ENCODE results near the gene CFAP97. TPM values are rescaled to one million over a fixed set of nuclear protein-coding genes. Genes with fewer than 3 reads are reported as not detected.
A peak's percentile ranks its signal among the peaks of the same experiment; 100 is the strongest.

CFAP97 gene
- total and polyA plus RNA-seq, 5 donors from 2014 or later: 28.3 to 87.1 (median 77.9) TPM

DNA sequence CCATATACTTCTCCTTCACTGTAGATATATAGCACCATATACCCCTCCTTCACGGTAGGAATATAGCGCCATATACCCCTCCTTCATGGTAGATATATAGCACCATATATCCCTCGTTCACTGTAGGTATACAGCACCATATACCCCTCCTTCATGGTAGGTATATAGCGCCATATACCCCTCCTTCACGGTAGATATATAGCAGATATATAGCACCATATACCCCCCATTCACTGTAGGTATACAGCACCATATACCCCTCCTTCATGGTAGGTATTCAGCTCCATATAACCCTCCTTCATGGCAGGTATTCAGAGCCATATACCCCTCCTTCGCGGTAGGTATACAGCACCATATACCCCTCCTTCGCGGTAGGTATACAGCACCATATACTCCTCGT, 18.1 kb upstream of the CFAP97 start:
- no peak for ATAC-seq (ENCODE audit: low read depth in 2 of 2)
- no peak overlapping the region for H3K27ac Mint-ChIP-seq
- H3K4me3 Mint-ChIP-seq: no peak overlapping the region

DNA sequence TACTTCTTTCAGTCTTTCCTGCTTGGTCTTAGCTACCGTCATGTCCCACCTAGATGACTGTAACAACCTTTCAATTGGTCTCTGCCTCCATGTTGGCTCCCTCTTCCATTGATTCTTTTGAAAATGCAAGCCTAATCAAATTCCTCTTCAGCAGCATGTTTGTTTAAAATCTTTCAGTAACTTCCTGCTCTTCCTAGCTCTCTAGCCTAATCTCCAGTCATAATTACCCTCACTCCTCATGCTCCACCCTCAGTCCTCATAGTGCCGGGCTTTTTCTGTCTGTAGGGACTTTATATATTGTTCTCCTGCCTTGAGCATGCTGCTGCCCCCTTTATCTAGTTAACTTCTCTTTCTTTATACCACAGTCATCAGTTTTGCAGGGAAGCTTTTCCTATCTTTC, 17.7 kb upstream of the CFAP97 start:
- H3K36me3 ChIP-seq (ENCODE audit: control insufficient read depth, insufficient read depth, low read length): no peaks in the 10 kb centered on the region
- H3K4me1 Mint-ChIP-seq: peaks cover 14 to 43% (median 31%) of the 10 kb centered on the region in 4 donors
- peaks cover 0 to 2% (median 0%) of the 10 kb centered on the region in 7 donors for H3K9me3 Mint-ChIP-seq
- ATAC-seq (ENCODE audit: low read depth in 2 of 2): no peak
- no peaks in the 10 kb centered on the region for H3K27me3 ChIP-seq (ENCODE audit: control insufficient read depth, insufficient read depth, low read length)
- peak overlapping the region in 1 of 3 donors; percentile 1 for H3K27ac Mint-ChIP-seq
- no peak overlapping the region for H3K4me3 Mint-ChIP-seq
- peaks cover 13% of the 10 kb centered on the region for H3K36me3 Mint-ChIP-seq
- H3K9me3 ChIP-seq (ENCODE audit: control insufficient read depth in 2 of 2, low read length in 2 of 2): no peaks in the 10 kb centered on the region
- H3K27ac ChIP-seq (ENCODE audit: insufficient read depth, low read length, poor library complexity, severe bottlenecking): no peak overlapping the region
- no peak for DNase-seq
- no peaks in the 10 kb centered on the region for H3K27me3 Mint-ChIP-seq
- H3K4me1 ChIP-seq (ENCODE audit: control insufficient read depth, insufficient read depth, low read length, poor library complexity, severe bottlenecking): no peaks in the 10 kb centered on the region
- no peak overlapping the region for H3K4me3 ChIP-seq (ENCODE audit: low read depth, low read length)

More for the DNA sequence above, 18.1 kb upstream of the CFAP97 start:
- Histone ChIP-seq H3K9me3 (ENCODE audit: control insufficient read depth in 2 of 2, low read length in 2 of 2) (no peaks in the 10 kb centered on the region), H3K4me1 (ENCODE audit: control insufficient read depth, insufficient read depth, low read length, poor library complexity, severe bottlenecking) (no peaks in the 10 kb centered on the region), H3K27ac (ENCODE audit: insufficient read depth, low read length, poor library complexity, severe bottlenecking) (no peak overlapping the region), H3K27me3 (ENCODE audit: control insufficient read depth, insufficient read depth, low read length) (no peaks in the 10 kb centered on the region), H3K4me3 (ENCODE audit: low read depth, low read length) (no peak overlapping the region), H3K36me3 (ENCODE audit: control insufficient read depth, insufficient read depth, low read length) (no peaks in the 10 kb centered on the region)
- Mint-ChIP-seq H3K4me1 (peaks cover 14 to 38% (median 28%) of the 10 kb centered on the region in 4 donors), H3K36me3 (peaks cover 13% of the 10 kb centered on the region), H3K9me3 (peaks cover 0 to 2% (median 0%) of the 10 kb centered on the region in 7 donors), H3K27me3 (no peaks in the 10 kb centered on the region)
- no peak for DNase-seq

DNA sequence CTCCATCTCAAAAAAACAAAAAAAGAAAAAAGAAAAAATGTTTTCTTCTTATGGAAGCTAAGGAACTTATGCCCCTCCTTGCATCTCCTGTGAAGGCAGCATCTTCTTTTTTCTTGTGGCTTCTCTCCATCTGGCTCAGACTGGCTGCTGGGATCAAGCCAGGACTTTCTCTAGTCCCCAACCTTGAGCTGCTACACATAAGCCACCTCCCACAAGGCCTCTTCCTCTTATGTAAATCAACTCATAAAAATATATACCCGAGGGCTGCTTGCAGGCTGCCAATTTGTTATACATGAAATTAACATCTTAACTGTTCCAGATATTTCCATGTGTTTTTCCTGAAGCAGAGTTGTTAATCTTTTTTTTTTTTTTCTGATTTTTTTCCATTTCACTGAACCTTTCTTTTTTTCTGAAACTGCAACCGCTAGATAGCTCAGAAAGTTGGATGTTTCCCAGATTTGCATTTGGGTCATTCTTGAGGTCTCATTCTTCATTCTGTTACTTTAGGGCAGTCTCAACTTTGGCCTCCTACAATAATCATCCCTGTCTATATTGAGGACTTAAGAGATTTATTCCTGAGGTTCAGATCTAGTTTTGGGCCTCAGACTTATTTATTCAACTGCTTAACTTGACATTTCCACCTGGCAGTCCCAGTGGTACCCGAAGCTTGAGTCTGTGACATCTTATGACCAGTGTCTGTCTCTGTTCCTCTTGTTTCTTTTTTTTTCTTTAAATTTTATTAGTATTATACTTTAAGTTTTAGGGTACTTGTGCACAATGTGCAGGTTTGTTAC, 15.9 kb upstream of the CFAP97 start:
- H3K27ac Mint-ChIP-seq: peak overlapping the region in 2 of 3 donors; percentile 20 to 41
- peaks cover 15 to 43% (median 29%) of the 10 kb centered on the region in 4 donors for H3K4me1 Mint-ChIP-seq
- no peak for ATAC-seq (ENCODE audit: low read depth in 2 of 2)

DNA sequence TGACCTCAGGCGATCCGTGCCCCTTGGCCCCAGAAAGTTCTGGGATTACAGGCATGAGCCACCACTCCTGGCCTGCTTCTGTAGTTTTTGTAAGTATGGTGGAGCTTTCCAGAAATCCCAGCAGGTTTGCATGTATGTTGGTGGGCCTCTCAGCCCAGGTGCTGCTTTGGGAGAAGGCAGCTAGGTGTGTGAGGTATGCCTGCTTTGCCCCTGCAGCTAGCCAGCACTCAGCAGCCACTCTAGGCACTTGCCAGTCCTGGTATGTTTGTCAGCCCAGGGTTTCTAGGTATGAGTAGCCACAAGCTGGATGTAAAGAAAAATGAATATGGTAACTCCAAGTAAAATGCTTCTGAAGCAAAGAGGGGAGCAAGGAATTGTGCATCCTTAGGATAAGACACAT, 14.5 kb upstream of the CFAP97 start:
- no peaks in the 10 kb centered on the region for H3K27me3 Mint-ChIP-seq
- Histone ChIP-seq H3K9me3 (ENCODE audit: control insufficient read depth in 2 of 2, low read length in 2 of 2) (no peaks in the 10 kb centered on the region), H3K4me3 (ENCODE audit: low read depth, low read length) (no peak overlapping the region), H3K4me1 (ENCODE audit: control insufficient read depth, insufficient read depth, low read length, poor library complexity, severe bottlenecking) (no peaks in the 10 kb centered on the region), H3K27ac (ENCODE audit: insufficient read depth, low read length, poor library complexity, severe bottlenecking) (no peak overlapping the region), H3K36me3 (ENCODE audit: control insufficient read depth, insufficient read depth, low read length) (no peaks in the 10 kb centered on the region), H3K27me3 (ENCODE audit: control insufficient read depth, insufficient read depth, low read length) (no peaks in the 10 kb centered on the region)
- H3K27ac Mint-ChIP-seq: no peak overlapping the region
- H3K9me3 Mint-ChIP-seq: peaks cover 0 to 2% (median 0%) of the 10 kb centered on the region in 7 donors
- H3K4me3 Mint-ChIP-seq: no peak overlapping the region
- H3K36me3 Mint-ChIP-seq: peaks cover 13% of the 10 kb centered on the region
- no peak for DNase-seq
- H3K4me1 Mint-ChIP-seq: peaks cover 16 to 54% (median 37%) of the 10 kb centered on the region in 4 donors
- no peak for ATAC-seq (ENCODE audit: low read depth in 2 of 2)

More for the DNA sequence above, 15.9 kb upstream of the CFAP97 start:
- DNase-seq: peak in 1 of 3 donors; percentile 16
- H3K27me3 ChIP-seq (ENCODE audit: control insufficient read depth, insufficient read depth, low read length): no peaks in the 10 kb centered on the region
- Mint-ChIP-seq H3K27me3 (no peaks in the 10 kb centered on the region), H3K4me3 (peak overlapping the region in 1 of 4 donors; percentile 4), H3K36me3 (peaks cover 13% of the 10 kb centered on the region), H3K9me3 (peaks cover 0 to 2% (median 0%) of the 10 kb centered on the region in 7 donors)
- H3K4me3 ChIP-seq (ENCODE audit: low read depth, low read length): no peak overlapping the region
- H3K4me1 ChIP-seq (ENCODE audit: control insufficient read depth, insufficient read depth, low read length, poor library complexity, severe bottlenecking): no peaks in the 10 kb centered on the region
- no peaks in the 10 kb centered on the region for H3K36me3 ChIP-seq (ENCODE audit: control insufficient read depth, insufficient read depth, low read length)
- no peaks in the 10 kb centered on the region for H3K9me3 ChIP-seq (ENCODE audit: control insufficient read depth in 2 of 2, low read length in 2 of 2)
- no peak overlapping the region for H3K27ac ChIP-seq (ENCODE audit: insufficient read depth, low read length, poor library complexity, severe bottlenecking)

DNA sequence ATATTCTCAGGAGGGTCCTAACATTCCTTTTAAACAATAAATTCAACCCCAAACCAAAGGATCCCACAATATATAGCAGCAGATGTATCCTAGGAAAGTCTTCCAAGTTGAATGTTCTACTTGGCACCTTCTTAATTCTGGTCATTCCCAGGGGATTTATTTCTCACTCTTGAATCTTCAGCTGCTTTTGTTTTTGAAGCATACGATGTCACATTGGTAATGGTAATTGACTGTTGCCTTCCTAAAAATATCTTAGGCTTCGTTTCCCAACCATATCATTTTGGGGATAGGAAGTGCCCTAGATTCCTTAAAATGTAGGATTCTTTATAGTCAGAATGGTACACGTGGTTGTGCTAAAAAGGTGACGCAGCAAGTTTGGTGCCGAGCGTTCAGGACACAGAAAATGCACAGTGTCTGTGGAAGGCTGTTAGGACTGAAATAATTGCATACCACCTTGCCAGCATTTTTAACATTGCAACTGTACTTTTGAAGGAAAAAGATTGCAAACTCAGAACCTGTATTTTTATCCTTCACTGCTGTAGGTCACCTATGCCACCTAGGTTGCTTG, 13.7 kb upstream of the CFAP97 start:
- Histone ChIP-seq H3K27me3 (ENCODE audit: control insufficient read depth, insufficient read depth, low read length) (no peaks in the 10 kb centered on the region), H3K36me3 (ENCODE audit: control insufficient read depth, insufficient read depth, low read length) (no peaks in the 10 kb centered on the region), H3K27ac (ENCODE audit: insufficient read depth, low read length, poor library complexity, severe bottlenecking) (no peak overlapping the region), H3K4me3 (ENCODE audit: low read depth, low read length) (no peak overlapping the region), H3K9me3 (ENCODE audit: control insufficient read depth in 2 of 2, low read length in 2 of 2) (no peaks in the 10 kb centered on the region), H3K4me1 (ENCODE audit: control insufficient read depth, insufficient read depth, low read length, poor library complexity, severe bottlenecking) (no peaks in the 10 kb centered on the region)
- Mint-ChIP-seq H3K4me3 (no peak overlapping the region), H3K27me3 (no peaks in the 10 kb centered on the region), H3K4me1 (peaks cover 21 to 60% (median 42%) of the 10 kb centered on the region in 4 donors), H3K9me3 (peaks cover 0 to under 1% (median 0%) of the 10 kb centered on the region in 7 donors), H3K36me3 (peaks cover 11% of the 10 kb centered on the region), H3K27ac (no peak overlapping the region)
- DNase-seq (no peak), ATAC-seq (ENCODE audit: low read depth in 2 of 2) (no peak)

DNA sequence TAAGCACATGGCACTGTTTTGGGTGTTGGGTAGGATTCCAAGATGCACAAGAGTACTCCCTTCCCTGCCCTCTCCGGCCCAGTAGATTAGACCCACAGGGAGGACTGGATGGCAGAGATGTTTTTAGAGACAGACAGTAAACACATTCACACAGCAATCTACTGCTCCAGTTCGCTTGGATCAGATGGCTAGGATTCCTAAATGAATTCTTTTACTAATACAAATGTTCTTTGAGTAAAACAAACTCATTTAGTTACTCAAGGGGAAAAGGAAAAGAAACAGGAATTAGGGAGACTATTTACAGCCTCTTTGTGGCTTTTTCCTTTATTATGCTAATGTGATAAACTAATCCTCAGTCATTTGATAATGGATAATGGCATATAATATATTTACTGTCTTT, 11.5 kb upstream of the CFAP97 start:
- H3K27me3 ChIP-seq (ENCODE audit: control insufficient read depth, insufficient read depth, low read length): no peaks in the 10 kb centered on the region
- Mint-ChIP-seq H3K27ac (no peak overlapping the region), H3K9me3 (no peaks in the 10 kb centered on the region), H3K27me3 (no peaks in the 10 kb centered on the region), H3K4me1 (peaks cover 28 to 71% (median 55%) of the 10 kb centered on the region in 4 donors), H3K4me3 (no peak overlapping the region), H3K36me3 (no peaks in the 10 kb centered on the region)
- no peak overlapping the region for H3K4me3 ChIP-seq (ENCODE audit: low read depth, low read length)
- no peak for ATAC-seq (ENCODE audit: low read depth in 2 of 2)
- DNase-seq: no peak
- H3K36me3 ChIP-seq (ENCODE audit: control insufficient read depth, insufficient read depth, low read length): no peaks in the 10 kb centered on the region
- no peak overlapping the region for H3K27ac ChIP-seq (ENCODE audit: insufficient read depth, low read length, poor library complexity, severe bottlenecking)
- no peaks in the 10 kb centered on the region for H3K9me3 ChIP-seq (ENCODE audit: control insufficient read depth in 2 of 2, low read length in 2 of 2)
- peaks cover 17% of the 10 kb centered on the region for H3K4me1 ChIP-seq (ENCODE audit: control insufficient read depth, insufficient read depth, low read length, poor library complexity, severe bottlenecking)

DNA sequence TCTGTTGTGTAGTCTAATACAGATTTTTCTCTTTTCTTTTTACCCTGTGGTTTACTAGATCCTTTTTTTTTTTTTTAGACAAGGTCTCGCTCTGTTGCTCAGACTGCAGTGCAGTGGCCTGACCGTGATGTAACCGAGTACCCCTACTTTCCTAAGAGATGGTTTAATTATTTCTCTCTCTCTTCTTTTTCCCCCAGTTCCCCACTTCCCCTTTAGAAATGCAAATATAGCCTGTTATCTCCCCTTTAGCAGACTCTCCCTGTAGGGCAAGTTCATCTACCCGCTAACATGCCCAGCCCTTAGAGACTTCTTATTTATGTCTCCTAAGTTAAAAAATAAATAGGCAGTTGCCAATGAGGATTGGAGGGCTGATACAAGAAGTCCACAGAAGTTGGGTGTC, 10.1 kb upstream of the CFAP97 start:
- Mint-ChIP-seq H3K27ac (peak overlapping the region in 2 of 3 donors; percentile 32 to 40), H3K9me3 (no peaks in the 10 kb centered on the region), H3K27me3 (peaks cover 2% of the 10 kb centered on the region), H3K4me3 (peak overlapping the region in 1 of 4 donors; percentile 4), H3K4me1 (peaks cover 26 to 66% (median 50%) of the 10 kb centered on the region in 4 donors), H3K36me3 (no peaks in the 10 kb centered on the region)
- H3K27me3 ChIP-seq (ENCODE audit: control insufficient read depth, insufficient read depth, low read length): no peaks in the 10 kb centered on the region
- ATAC-seq (ENCODE audit: low read depth in 2 of 2): no peak
- H3K27ac ChIP-seq (ENCODE audit: insufficient read depth, low read length, poor library complexity, severe bottlenecking): no peak overlapping the region
- no peak for DNase-seq
- H3K4me1 ChIP-seq (ENCODE audit: control insufficient read depth, insufficient read depth, low read length, poor library complexity, severe bottlenecking): peaks cover 19% of the 10 kb centered on the region
- H3K4me3 ChIP-seq (ENCODE audit: low read depth, low read length): no peak overlapping the region
- no peaks in the 10 kb centered on the region for H3K36me3 ChIP-seq (ENCODE audit: control insufficient read depth, insufficient read depth, low read length)
- H3K9me3 ChIP-seq (ENCODE audit: control insufficient read depth in 2 of 2, low read length in 2 of 2): no peaks in the 10 kb centered on the region

All from CD4-positive, CD25-positive, alpha-beta regulatory T cell (primary cell).